Neural cell (in vitro differentiated cells): ENCODE results near the gene ANKRD65. TPM values are rescaled to one million over a fixed set of nuclear protein-coding genes. Genes with fewer than 3 reads are reported as not detected.

Source experiments
- H2AFZ ChIP-seq: fragments of 200-600, 300-800 bp; sonication (generic), shearing (Covaris generic); 2 replicates; pipeline ENCODE4 v1.6.0; 2014; ENCODE audit warnings: low read depth, mild to moderate bottlenecking, antibody characterized with exemption, low read length, moderate library complexity
- H3F3A ChIP-seq: fragments of 200-600 bp; shearing (Covaris generic); 2 replicates; pipeline ENCODE4 v1.6.1; 2016; ENCODE audit warnings: mild to moderate bottlenecking, moderate library complexity, mixed read lengths, antibody characterized with exemption, low read length; ENCODE audit not compliant: insufficient read depth, poor library complexity, severe bottlenecking
- H3K27ac ChIP-seq: fragments of 200-600, 300-800 bp; sonication (generic), shearing (Covaris generic); 2 replicates; pipeline ENCODE4 v1.5.1; 2014; ENCODE audit warnings: mild to moderate bottlenecking, low read length, moderate library complexity
- H3K27me3 ChIP-seq: fragments of 300-800, 200-600 bp; sonication (generic), shearing (Covaris generic); 2 replicates; pipeline ENCODE4 v1.6.0; 2014; ENCODE audit warnings: mild to moderate bottlenecking, low read depth, low read length, moderate library complexity; ENCODE audit not compliant: insufficient read depth
- H3K36me3 ChIP-seq: fragments of 300-800, 200-600 bp; sonication (generic), shearing (Covaris generic); 2 replicates; pipeline ENCODE4 v1.5.1; 2014; ENCODE audit warnings: mild to moderate bottlenecking, antibody characterized with exemption, low read length, moderate library complexity; ENCODE audit not compliant: insufficient read depth
- H3K4me2 ChIP-seq: fragments of 300-800, 200-600 bp; sonication (generic), shearing (Covaris generic); 2 replicates; pipeline ENCODE4 v1.6.0; 2014; ENCODE audit warnings: mild to moderate bottlenecking, low read length
- H3K4me3 ChIP-seq: fragments of 300-800, 200-600 bp; sonication (generic), shearing (Covaris generic); 2 replicates; pipeline ENCODE4 v1.5.1; 2014; ENCODE audit warnings: mild to moderate bottlenecking, low read length, moderate library complexity
- H3K79me2 ChIP-seq: fragments of 200-600 bp; shearing (Covaris generic); replicated peaks from 2 replicates; pipeline ENCODE4 v1.6.0; 2014; ENCODE audit warnings: mild to moderate bottlenecking, low read length, moderate library complexity; ENCODE audit not compliant: insufficient read depth
- H3K9ac ChIP-seq: fragments of 300-800, 200-600 bp; sonication (generic), shearing (Covaris generic); 2 replicates; pipeline ENCODE4 v1.6.1; 2016; ENCODE audit warnings: mild to moderate bottlenecking, low read length, mixed read lengths
- H3K9me2 ChIP-seq: fragments of 200-600 bp; shearing (Covaris generic); 2 replicates; pipeline ENCODE4 v1.6.1; 2016; ENCODE audit warnings: mild to moderate bottlenecking, low read length, mixed read lengths; ENCODE audit not compliant: insufficient read depth
- H3K9me3 ChIP-seq: fragments of 200-600, 300-800 bp; sonication (generic), shearing (Covaris generic); 2 replicates; pipeline ENCODE4 v1.6.1; 2016; ENCODE audit warnings: mild to moderate bottlenecking, mixed run types, low read length, moderate library complexity, mixed read lengths
- H4K20me1 ChIP-seq: fragments of 200-600 bp; shearing (Covaris generic); 2 replicates; pipeline ENCODE4 v1.6.1; 2016; ENCODE audit warnings: mild to moderate bottlenecking, mixed run types; ENCODE audit not compliant: insufficient read depth
- EP300 ChIP-seq: fragments of 450-650 bp; conservative IDR thresholded peaks from 2 replicates; pipeline ENCODE4 v1.6.1; 2014; ENCODE audit warnings: antibody characterized with exemption, mild to moderate bottlenecking, moderate library complexity; ENCODE audit not compliant: poor library complexity, severe bottlenecking
- EZH2 ChIP-seq: fragments of 200-600, 300-800 bp; shearing (Covaris generic), sonication (generic); IDR thresholded peaks from 2 replicates; pipeline ENCODE4 v1.6.1; 2014; ENCODE audit warnings: antibody characterized with exemption, low read length, borderline replicate concordance, mild to moderate bottlenecking; ENCODE audit not compliant: insufficient read depth, poor library complexity, severe bottlenecking
- MXI1 ChIP-seq: fragments of 450-650 bp; conservative IDR thresholded peaks from 2 replicates; pipeline ENCODE4 v1.6.1; 2014; ENCODE audit warnings: antibody characterized with exemption, mild to moderate bottlenecking; ENCODE audit not compliant: poor library complexity, severe bottlenecking
- POLR2AphosphoS5 ChIP-seq: IDR thresholded peaks from 2 replicates; pipeline ENCODE4 v1.6.1; 2012
- RAD21 ChIP-seq: fragments of 450-650 bp; conservative IDR thresholded peaks from 2 replicates; pipeline ENCODE4 v1.6.1; 2014; ENCODE audit warnings: antibody characterized with exemption, mild to moderate bottlenecking, moderate library complexity
- SMC3 ChIP-seq: fragments of 450-650 bp; conservative IDR thresholded peaks from 2 replicates; pipeline ENCODE4 v1.6.1; 2014; ENCODE audit warnings: antibody characterized with exemption, mild to moderate bottlenecking, moderate library complexity; ENCODE audit not compliant: poor library complexity
- TAF1 ChIP-seq: IDR thresholded peaks from 2 replicates; pipeline ENCODE4 v1.6.1; 2012; ENCODE audit warnings: low read depth
- polyA plus RNA-seq: library from polyadenylated mRNA; depleted of rRNA; stranded (reverse); fragments of >200 nt; gene quantifications from 2 replicates; pipeline ENCODE4 v1.2.3, GENCODE V29; 2014
- TF ChIP-seq, protein P1 (sequence below): IDR thresholded peaks from 2 replicates; pipeline ENCODE4 v1.6.1; 2012; ENCODE audit warnings: borderline replicate concordance
- TF ChIP-seq, protein P2 (sequence below): fragments of 450-650 bp; IDR thresholded peaks from 2 replicates; pipeline ENCODE4 v1.5.1; 2014; ENCODE audit warnings: antibody characterized with exemption, mild to moderate bottlenecking, moderate library complexity; ENCODE audit not compliant: poor library complexity, severe bottlenecking

ANKRD65 gene
- polyA plus RNA-seq, 1 donor from 2014 or later, result not detected

GRCh38 chr1:1376551-1377226 lies 44.4 kb downstream of the ANKRD65 start:
- no peak overlapping the region for H3K4me2 ChIP-seq
- no peak overlapping the region for H2AFZ ChIP-seq
- TF ChIP-seq TAF1 (no peak), MXI1 (no peak), SMC3 (no peak), EZH2 (no peak), EP300 (no peak), RAD21 (no peak), POLR2AphosphoS5 (no peak)
- TF ChIP-seq, protein P1, sequence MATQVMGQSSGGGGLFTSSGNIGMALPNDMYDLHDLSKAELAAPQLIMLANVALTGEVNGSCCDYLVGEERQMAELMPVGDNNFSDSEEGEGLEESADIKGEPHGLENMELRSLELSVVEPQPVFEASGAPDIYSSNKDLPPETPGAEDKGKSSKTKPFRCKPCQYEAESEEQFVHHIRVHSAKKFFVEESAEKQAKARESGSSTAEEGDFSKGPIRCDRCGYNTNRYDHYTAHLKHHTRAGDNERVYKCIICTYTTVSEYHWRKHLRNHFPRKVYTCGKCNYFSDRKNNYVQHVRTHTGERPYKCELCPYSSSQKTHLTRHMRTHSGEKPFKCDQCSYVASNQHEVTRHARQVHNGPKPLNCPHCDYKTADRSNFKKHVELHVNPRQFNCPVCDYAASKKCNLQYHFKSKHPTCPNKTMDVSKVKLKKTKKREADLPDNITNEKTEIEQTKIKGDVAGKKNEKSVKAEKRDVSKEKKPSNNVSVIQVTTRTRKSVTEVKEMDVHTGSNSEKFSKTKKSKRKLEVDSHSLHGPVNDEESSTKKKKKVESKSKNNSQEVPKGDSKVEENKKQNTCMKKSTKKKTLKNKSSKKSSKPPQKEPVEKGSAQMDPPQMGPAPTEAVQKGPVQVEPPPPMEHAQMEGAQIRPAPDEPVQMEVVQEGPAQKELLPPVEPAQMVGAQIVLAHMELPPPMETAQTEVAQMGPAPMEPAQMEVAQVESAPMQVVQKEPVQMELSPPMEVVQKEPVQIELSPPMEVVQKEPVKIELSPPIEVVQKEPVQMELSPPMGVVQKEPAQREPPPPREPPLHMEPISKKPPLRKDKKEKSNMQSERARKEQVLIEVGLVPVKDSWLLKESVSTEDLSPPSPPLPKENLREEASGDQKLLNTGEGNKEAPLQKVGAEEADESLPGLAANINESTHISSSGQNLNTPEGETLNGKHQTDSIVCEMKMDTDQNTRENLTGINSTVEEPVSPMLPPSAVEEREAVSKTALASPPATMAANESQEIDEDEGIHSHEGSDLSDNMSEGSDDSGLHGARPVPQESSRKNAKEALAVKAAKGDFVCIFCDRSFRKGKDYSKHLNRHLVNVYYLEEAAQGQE, result no peak
- TF ChIP-seq, protein P2, sequence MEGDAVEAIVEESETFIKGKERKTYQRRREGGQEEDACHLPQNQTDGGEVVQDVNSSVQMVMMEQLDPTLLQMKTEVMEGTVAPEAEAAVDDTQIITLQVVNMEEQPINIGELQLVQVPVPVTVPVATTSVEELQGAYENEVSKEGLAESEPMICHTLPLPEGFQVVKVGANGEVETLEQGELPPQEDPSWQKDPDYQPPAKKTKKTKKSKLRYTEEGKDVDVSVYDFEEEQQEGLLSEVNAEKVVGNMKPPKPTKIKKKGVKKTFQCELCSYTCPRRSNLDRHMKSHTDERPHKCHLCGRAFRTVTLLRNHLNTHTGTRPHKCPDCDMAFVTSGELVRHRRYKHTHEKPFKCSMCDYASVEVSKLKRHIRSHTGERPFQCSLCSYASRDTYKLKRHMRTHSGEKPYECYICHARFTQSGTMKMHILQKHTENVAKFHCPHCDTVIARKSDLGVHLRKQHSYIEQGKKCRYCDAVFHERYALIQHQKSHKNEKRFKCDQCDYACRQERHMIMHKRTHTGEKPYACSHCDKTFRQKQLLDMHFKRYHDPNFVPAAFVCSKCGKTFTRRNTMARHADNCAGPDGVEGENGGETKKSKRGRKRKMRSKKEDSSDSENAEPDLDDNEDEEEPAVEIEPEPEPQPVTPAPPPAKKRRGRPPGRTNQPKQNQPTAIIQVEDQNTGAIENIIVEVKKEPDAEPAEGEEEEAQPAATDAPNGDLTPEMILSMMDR, result no peak
- H3K79me2 ChIP-seq, result no peaks in the 10 kb centered on the region
- H4K20me1 ChIP-seq, result no peaks in the 10 kb centered on the region
- H3K27me3 ChIP-seq, result no peaks in the 10 kb centered on the region
- no peaks in the 10 kb centered on the region for H3K9me2 ChIP-seq
- no peaks in the 10 kb centered on the region for H3K36me3 ChIP-seq
- no peaks in the 10 kb centered on the region for H3K9me3 ChIP-seq
- no peak overlapping the region for H3K27ac ChIP-seq
- H3F3A ChIP-seq, result no peaks in the 10 kb centered on the region
- no peak overlapping the region for H3K4me3 ChIP-seq
- H3K9ac ChIP-seq, result no peak overlapping the region

DNA sequence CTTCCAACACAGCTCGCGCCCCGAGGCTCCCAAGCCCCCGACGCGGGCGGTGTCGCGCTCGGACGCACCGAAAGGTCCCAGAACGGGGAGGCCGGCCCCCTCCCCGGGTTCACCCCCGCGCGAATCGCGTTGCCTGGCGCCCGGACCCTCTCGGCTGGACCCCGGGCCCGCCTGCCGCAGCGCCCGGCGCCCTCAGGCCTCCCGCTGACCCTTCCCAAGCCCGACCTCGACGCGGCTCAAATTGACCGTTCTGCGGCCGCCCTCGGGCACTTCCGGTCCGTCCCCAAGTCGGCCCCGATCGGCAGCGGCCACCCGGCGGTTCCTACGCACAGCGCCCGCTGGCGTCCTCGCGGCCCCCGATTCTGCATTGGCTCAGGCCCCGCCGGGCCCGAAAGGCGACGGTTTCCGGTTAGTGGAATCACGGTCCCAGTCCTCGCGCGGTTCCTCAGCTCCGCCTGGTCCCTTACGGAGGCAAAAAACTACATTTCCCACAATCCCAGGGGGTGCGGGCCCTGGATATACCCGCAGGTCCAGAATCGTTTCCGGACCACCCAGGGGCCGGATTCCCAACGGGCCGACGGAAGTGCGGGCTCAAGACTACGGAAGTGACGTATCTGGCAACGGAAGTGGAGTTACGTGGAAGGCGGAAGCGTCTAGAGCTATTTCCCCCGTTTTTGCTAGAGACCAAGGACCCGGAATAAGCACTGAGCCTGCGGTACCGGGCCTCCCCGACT lies 46.0 kb downstream of the ANKRD65 start, which contains the start of gene AURKAIP1:
Gene AURKAIP1 (minus strand): TSS at position 279 of the 734 bp plus-strand sequence. CDS start 451 bp downstream, outside the sequence.
- Histone ChIP-seq H3K79me2 (no peaks in the 10 kb centered on the region), H3K27ac (peak within 1 kb of the TSS; percentile 83), H3K9ac (peak within 1 kb of the TSS; percentile 91), H3F3A (no peaks in the 10 kb centered on the region), H4K20me1 (no peaks in the 10 kb centered on the region), H3K9me2 (no peaks in the 10 kb centered on the region), H3K4me2 (peak within 1 kb of the TSS; percentile 55), H3K27me3 (no peaks in the 10 kb centered on the region), H3K36me3 (no peaks in the 10 kb centered on the region), H3K4me3 (peak within 1 kb of the TSS; percentile 98), H2AFZ (peak within 1 kb of the TSS; percentile 51), H3K9me3 (no peaks in the 10 kb centered on the region)
- TF ChIP-seq POLR2AphosphoS5 (peak; percentile 74), EZH2 (no peak), SMC3 (no peak), RAD21 (peak; percentile 20), MXI1 (peak; percentile 78), EP300 (peak; percentile 81), TAF1 (no peak)
- TF ChIP-seq, protein P1, result peak; percentile 24
- TF ChIP-seq, protein P2, result peak; percentile 67
